Thoracic aorta (tissue), 2 donors: Measurements from ENCODE around the gene SKA1. TPM values are rescaled to one million over a fixed set of nuclear protein-coding genes. Genes with fewer than 3 reads are reported as not detected.
"Not testable (repeated sequence)": the region's sequence is repeated elsewhere in the genome, so short reads cannot be mapped to it uniquely, and the experiment has no call there.

Source experiments
- ATAC-seq: fragments of 150-250 bp; one replicate; pipeline ENCODE4 v1.8.0; 2017; ENCODE audit warnings: low read depth; ENCODE audit not compliant: insufficient number of reproducible peaks, low FRiP score
- DNase-seq: peaks from one replicate; pipeline ENCODE4 v3.0.0-alpha.2; 2020; ENCODE audit warnings: low spot score
- H3K27ac ChIP-seq, 2 donors: fragments of 200-600 bp; sonication (generic); 1 replicate in 1 of 2; 2 replicates in 1 of 2; pipeline ENCODE4 v1.5.1; 2016; ENCODE audit warnings: mild to moderate bottlenecking in 2 of 2, moderate library complexity in 2 of 2
- H3K27me3 ChIP-seq: fragments of 200-600 bp; sonication (generic); replicated peaks from 2 replicates; pipeline ENCODE4 v1.6.0; 2016; ENCODE audit warnings: mild to moderate bottlenecking; ENCODE audit not compliant: insufficient read depth
- H3K36me3 ChIP-seq: fragments of 200-600 bp; sonication (generic); one replicate; pipeline ENCODE4 v1.5.1; 2016
- H3K4me1 ChIP-seq, 2 donors: fragments of 200-600 bp; sonication (generic); 1 replicate in 1 of 2; 2 replicates in 1 of 2; pipeline versions ENCODE4 v1.5.1 to v1.6.0; 2016; ENCODE audit warnings: low read depth in 2 of 2, mild to moderate bottlenecking in 1 of 2; ENCODE audit not compliant: control insufficient read depth in 1 of 2
- H3K4me3 ChIP-seq: fragments of 200-600 bp; sonication (generic); 2 replicates; pipeline ENCODE4 v1.5.1; 2016; ENCODE audit warnings: mild to moderate bottlenecking
- H3K9me3 ChIP-seq: fragments of 200-600 bp; sonication (generic); 2 replicates; pipeline ENCODE4 v1.5.1; 2016
- total RNA-seq, 2 donors: library from RNA; depleted of rRNA; stranded (reverse); fragments of >200 nt; gene quantifications; one replicate each; pipeline versions ENCODE4 v1.1.0 to v1.2.3, GENCODE V29; 2016
- TF ChIP-seq, protein P1 (sequence below): fragments of 200-600 bp; sonication (generic); IDR thresholded peaks from one replicate; pipeline ENCODE4 v1.5.1; 2019; ENCODE audit warnings: antibody characterized with exemption

Gene SKA1
- total RNA-seq, 2 donors from 2014 or later = not detected

DNA sequence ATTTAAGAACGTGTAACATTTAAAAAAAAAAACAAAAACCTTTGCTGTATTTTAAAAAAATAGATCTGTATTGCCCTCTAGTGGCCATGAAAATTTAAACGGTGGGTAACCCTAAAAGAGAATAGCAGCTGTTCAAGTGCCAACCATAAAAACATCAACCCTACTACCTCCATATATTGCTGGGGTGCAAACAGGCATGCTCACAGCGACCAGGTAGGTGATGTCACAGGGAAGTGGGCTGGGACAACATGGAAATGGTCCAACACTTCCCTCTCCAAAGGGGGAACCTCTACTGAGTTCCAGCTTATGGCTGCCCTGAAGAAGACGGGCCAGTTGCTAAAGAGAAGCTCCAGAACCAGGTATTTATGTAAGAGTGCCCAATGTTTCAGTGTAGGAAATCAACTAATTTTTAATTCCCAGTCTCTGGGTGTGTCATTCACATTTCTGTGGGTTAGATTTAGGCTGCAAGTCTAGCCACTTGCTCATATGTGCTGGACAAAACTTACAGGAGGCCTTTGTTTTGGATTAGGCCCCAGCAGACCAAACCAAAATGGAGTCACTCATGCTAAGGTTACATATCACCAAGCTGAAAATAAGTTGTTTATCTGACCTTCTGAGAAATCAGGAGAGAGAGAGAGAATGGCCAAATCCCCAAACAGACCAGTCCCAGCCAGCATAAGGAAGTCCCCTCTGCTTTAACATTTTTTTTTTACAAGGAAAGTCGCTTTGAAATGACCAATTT, 54.5 kb downstream of the SKA1 start:
- Histone ChIP-seq H3K27ac (no peak overlapping the region), H3K4me1 (no peaks in the 10 kb centered on the region), H3K36me3 (no peaks in the 10 kb centered on the region), H3K27me3 (no peaks in the 10 kb centered on the region), H3K4me3 (no peak overlapping the region), H3K9me3 (no peaks in the 10 kb centered on the region)
- no peak for DNase-seq
- no peak for ATAC-seq
- TF ChIP-seq, protein P1, sequence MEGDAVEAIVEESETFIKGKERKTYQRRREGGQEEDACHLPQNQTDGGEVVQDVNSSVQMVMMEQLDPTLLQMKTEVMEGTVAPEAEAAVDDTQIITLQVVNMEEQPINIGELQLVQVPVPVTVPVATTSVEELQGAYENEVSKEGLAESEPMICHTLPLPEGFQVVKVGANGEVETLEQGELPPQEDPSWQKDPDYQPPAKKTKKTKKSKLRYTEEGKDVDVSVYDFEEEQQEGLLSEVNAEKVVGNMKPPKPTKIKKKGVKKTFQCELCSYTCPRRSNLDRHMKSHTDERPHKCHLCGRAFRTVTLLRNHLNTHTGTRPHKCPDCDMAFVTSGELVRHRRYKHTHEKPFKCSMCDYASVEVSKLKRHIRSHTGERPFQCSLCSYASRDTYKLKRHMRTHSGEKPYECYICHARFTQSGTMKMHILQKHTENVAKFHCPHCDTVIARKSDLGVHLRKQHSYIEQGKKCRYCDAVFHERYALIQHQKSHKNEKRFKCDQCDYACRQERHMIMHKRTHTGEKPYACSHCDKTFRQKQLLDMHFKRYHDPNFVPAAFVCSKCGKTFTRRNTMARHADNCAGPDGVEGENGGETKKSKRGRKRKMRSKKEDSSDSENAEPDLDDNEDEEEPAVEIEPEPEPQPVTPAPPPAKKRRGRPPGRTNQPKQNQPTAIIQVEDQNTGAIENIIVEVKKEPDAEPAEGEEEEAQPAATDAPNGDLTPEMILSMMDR = peak; percentile 22

DNA sequence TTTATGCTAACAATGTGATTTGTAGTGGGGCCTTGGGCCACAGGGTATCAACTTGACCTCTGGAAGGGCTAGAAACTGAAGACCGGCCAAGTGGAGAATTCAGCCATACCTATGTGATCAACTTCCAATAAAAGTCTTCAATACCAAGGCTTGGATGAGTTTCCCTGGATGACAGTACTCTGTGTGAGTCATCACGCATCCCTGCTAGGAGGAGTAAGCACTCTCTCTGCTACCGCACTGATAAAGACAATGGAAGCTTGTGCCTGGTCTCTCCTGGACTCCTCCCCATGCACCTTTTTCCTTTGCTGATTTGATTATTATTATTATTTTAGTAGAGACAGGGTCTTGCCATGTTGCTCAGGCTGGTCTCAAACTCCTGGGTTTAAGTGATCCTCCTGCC, 58.1 kb downstream of the SKA1 start:
- no peak overlapping the region for H3K27ac ChIP-seq
- H3K9me3 ChIP-seq = no peaks in the 10 kb centered on the region
- TF ChIP-seq, protein P1 = no peak
- no peaks in the 10 kb centered on the region for H3K36me3 ChIP-seq
- no peaks in the 10 kb centered on the region for H3K27me3 ChIP-seq
- H3K4me3 ChIP-seq = no peak overlapping the region
- no peak for DNase-seq
- no peak for ATAC-seq
- no peaks in the 10 kb centered on the region for H3K4me1 ChIP-seq

DNA sequence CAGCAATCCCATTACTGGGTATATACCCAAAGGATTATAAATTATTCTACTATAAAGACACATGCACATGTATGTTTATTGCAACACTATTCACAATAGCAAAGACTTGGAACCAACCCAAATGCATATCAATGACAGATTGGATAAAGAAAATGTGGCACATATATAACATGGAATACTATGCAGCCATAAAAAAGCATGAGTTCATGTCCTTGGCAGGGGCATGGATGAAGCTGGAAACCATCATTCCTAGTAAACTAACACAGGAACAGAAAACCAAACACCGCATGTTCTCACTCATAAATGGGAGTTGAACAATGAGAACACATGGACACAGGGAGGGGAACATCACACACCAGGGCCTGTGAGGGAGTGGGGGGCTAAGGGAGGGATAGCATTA, 61.9 kb downstream of the SKA1 start:
- not testable (repeated sequence) for H3K4me3 ChIP-seq, DNase-seq, H3K9me3 ChIP-seq, H3K27ac ChIP-seq, H3K27me3 ChIP-seq, H3K36me3 ChIP-seq, ATAC-seq, H3K4me1 ChIP-seq

DNA sequence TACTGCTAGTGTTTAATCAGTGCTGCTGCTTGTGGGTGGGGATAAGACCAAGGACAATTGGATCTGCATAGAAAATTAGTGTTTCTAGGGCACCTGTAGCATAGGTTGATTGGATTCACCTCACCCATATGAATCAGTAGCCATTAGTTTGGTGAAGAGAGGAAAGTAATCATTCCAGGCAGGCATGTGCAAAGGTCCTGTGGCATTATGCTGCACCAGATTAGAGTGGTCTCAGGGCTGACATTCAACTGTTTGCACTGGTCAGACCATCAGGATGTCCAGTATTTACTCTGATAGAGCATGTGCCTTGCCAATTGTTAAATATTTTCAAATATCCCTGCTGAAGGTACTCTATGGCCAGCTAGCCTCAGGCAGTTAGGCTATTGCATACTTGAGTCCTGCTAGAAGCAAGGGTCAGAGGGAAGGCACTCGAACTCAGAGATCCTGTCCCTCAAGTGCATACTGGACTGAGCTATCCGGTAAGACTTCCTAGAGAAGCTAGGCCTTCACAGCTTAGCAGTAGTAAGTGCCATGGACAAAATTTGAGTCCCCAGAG, 64.7 kb downstream of the SKA1 start:
- H3K4me1 ChIP-seq = no peaks in the 10 kb centered on the region
- no peaks in the 10 kb centered on the region for H3K36me3 ChIP-seq
- TF ChIP-seq, protein P1 = no peak
- H3K9me3 ChIP-seq = no peaks in the 10 kb centered on the region
- DNase-seq (no peak), ATAC-seq (no peak)
- no peaks in the 10 kb centered on the region for H3K27me3 ChIP-seq
- H3K4me3 ChIP-seq = no peak overlapping the region
- no peak overlapping the region for H3K27ac ChIP-seq

DNA sequence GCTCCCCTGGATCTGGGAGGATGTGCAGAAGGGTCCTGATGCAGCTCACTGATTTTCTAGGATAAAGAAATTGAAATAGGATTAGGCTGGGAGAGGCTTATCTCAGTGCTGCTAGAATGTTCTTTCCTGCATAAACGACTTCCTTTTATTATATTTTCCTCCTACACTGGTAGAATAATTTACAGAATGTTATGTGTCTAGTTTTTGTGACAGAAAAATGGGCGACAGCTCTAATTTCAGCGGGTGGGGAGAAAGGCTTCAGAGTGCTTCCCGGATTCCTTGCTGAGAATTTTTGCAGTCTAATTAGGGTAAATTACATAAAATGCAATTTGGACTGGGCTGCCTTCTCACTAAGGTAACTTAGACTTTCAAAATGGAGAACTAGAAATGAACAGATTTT, 66.2 kb downstream of the SKA1 start:
- ATAC-seq = no peak
- Histone ChIP-seq H3K27ac (no peak overlapping the region), H3K4me1 (no peaks in the 10 kb centered on the region), H3K27me3 (no peaks in the 10 kb centered on the region), H3K36me3 (no peaks in the 10 kb centered on the region), H3K4me3 (no peak overlapping the region), H3K9me3 (no peaks in the 10 kb centered on the region)
- DNase-seq = no peak
- TF ChIP-seq, protein P1 = no peak
